NCI-H1694 (cell line): ENCODE results near the gene TAF11L11.
"Not testable (repeated sequence)": the region's sequence is repeated elsewhere in the genome, so short reads cannot be mapped to it uniquely, and the experiment has no call there.

Experiments used
- DNase-seq: peaks from one replicate; lab custom pipeline; 2025; lab: John Stamatoyannopoulos, UW

The TAF11L11 gene

GRCh38 chr5:17603880-17604279 is at the start of gene TAF11L11:
Gene TAF11L11 (plus strand): TSS chr5:17604183.
- DNase-seq, result not testable (repeated sequence)

GRCh38 chr5:17585658-17586057 is 18.3 kb upstream of the TAF11L11 start, which contains the start of gene TAF11L7:
Gene TAF11L7 (minus strand): TSS chr5:17585758.
- DNase-seq, result not testable (repeated sequence)

- not testable (repeated sequence) for DNase-seq
These were observed 13.1 kb upstream of the TAF11L11 start, which contains the start of gene TAF11L8 for GRCh38 chr5:17590860-17591259. Gene TAF11L8 (minus strand): TSS chr5:17590960.

- not testable (repeated sequence) for DNase-seq
These were observed 9.7 kb upstream of the TAF11L11 start, which contains the start of gene TAF11L9 for GRCh38 chr5:17594255-17594654. Gene TAF11L9 (minus strand): TSS chr5:17594394.

- DNase-seq, result not testable (repeated sequence)
These were observed 6.3 kb upstream of the TAF11L11 start, which contains the start of gene TAF11L10 for GRCh38 chr5:17597728-17598127. Gene TAF11L10 (minus strand): TSS chr5:17597828.

- DNase-seq, result no peak
These were observed 968 bp downstream of the TAF11L11 start for GRCh38 chr5:17604951-17605350.

GRCh38 chr5:17607461-17607860 is 3.5 kb downstream of the TAF11L11 start:
- not testable (repeated sequence) for DNase-seq

GRCh38 chr5:17610092-17610491 is 6.1 kb downstream of the TAF11L11 start, which contains the start of gene TAF11L12:
Gene TAF11L12 (plus strand): TSS chr5:17610392.
- DNase-seq, result not testable (repeated sequence)

- DNase-seq, result no peak
These were observed 11.1 kb downstream of the TAF11L11 start for GRCh38 chr5:17614872-17615605.

GRCh38 chr5:17619354-17619753 is 15.4 kb downstream of the TAF11L11 start:
- DNase-seq, result no peak

GRCh38 chr5:17620627-17621026 is 16.6 kb downstream of the TAF11L11 start:
- no peak for DNase-seq

GRCh38 chr5:17625686-17626085 is 21.7 kb downstream of the TAF11L11 start:
- no peak for DNase-seq

GRCh38 chr5:17631788-17632187 is 27.8 kb downstream of the TAF11L11 start, which contains the start of gene TAF11L13:
Gene TAF11L13 (plus strand): TSS chr5:17632088.
- DNase-seq, result not testable (repeated sequence)

- no peak for DNase-seq
These were observed 30.2 kb downstream of the TAF11L11 start, which contains the start of gene TAF11L14 for GRCh38 chr5:17634160-17634559. Gene TAF11L14 (plus strand): TSS chr5:17634460.

GRCh38 chr5:17649232-17649631 is 45.2 kb downstream of the TAF11L11 start:
- not testable (repeated sequence) for DNase-seq

- DNase-seq, result not testable (repeated sequence)
These were observed 51.3 kb downstream of the TAF11L11 start for GRCh38 chr5:17655201-17655759.
